Measurements from ENCODE around the gene ANKRD6.

DNA sequence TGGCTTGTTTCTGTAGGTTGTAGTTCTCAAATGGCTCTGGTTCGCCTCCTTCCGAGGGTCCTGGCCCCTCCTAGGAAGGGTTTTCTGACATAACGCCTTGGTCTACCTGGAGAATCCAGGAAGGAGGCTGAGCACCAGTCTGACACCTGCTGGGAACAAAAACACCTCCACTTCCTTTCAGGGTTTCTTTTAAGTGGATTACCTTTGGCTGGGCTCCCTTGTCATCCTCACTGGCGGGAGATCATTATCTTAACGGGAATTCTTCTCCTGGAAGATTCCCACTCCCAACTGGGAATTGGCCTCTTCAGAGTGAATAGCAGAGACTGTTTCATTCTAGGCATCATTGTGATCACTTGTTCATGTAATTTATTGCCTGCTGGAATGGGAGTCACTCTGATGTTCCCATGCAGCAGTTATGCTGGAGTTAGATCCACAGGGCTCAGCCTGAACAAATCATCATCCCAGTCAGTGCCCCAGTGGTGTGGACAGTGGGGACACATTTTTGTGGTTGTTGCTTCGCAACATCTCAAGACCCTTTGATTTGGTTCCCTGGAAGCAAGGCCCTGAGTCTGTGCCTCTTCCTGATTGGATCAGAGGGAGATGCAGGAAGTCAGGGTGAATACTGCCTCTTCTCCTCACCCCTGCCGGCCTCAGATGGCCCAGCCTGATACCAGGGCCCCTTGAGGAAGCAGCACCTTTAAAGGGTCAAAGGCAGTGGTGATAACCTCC, 156.5 kb downstream of the ANKRD6 start:
- TF ChIP-seq, protein P1, sequence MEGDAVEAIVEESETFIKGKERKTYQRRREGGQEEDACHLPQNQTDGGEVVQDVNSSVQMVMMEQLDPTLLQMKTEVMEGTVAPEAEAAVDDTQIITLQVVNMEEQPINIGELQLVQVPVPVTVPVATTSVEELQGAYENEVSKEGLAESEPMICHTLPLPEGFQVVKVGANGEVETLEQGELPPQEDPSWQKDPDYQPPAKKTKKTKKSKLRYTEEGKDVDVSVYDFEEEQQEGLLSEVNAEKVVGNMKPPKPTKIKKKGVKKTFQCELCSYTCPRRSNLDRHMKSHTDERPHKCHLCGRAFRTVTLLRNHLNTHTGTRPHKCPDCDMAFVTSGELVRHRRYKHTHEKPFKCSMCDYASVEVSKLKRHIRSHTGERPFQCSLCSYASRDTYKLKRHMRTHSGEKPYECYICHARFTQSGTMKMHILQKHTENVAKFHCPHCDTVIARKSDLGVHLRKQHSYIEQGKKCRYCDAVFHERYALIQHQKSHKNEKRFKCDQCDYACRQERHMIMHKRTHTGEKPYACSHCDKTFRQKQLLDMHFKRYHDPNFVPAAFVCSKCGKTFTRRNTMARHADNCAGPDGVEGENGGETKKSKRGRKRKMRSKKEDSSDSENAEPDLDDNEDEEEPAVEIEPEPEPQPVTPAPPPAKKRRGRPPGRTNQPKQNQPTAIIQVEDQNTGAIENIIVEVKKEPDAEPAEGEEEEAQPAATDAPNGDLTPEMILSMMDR (IDR thresholded peaks at IDR 0.05; ENCODE audit: poor library complexity), result no peak
- TF ChIP-seq EZH2phosphoT487 (IDR thresholded peaks at IDR 0.05; ENCODE audit: low read depth, severe bottlenecking, unreplicated experiment), result no peak
